ENCODE results near the gene ARHGAP32.

The ARHGAP32 gene

DNA sequence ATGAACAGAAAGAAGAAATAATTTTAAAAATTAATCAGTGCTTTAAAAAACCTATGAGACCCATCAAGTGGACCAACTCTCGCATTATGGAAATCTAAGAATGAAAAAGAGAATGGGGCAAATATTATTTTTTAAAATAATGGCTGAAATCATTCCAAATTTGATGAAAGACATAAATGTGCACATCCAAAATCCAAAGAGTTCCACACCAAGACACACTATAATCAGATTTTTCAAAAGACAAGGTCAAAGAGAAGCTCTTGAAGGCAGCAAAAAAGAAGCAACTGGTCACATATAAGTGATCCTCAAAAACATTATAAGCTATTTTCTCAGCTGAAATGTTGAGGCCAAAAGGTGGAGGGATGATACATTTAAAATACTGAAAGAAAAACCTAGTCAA, 85.3 kb downstream of the ARHGAP32 start:
- no peak for DNase-seq

GRCh38 chr11:129102756-129103155, 89.4 kb downstream of the ARHGAP32 start:
- no peak for DNase-seq

- DNase-seq, result no peak
These were observed 89.9 kb downstream of the ARHGAP32 start for GRCh38 chr11:129102225-129102624.

DNA sequence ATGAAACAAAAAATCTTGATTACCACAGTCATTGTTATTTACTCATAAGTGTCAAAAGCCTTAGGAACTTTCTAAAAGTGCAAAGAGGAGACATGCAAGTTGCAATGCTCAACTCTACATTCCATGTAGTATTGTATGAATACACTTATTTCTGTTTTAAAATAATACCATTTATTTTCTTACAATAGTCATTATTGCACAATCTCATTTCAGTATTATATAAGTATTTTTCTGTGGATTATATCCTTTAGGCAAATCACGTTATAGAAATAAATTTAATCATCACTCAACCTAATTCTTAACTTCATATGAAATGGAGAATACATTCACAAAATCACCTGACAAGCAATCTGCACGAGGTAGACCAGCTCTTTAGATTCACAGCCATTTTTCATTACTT, 98.8 kb downstream of the ARHGAP32 start:
- no peak for DNase-seq

DNA sequence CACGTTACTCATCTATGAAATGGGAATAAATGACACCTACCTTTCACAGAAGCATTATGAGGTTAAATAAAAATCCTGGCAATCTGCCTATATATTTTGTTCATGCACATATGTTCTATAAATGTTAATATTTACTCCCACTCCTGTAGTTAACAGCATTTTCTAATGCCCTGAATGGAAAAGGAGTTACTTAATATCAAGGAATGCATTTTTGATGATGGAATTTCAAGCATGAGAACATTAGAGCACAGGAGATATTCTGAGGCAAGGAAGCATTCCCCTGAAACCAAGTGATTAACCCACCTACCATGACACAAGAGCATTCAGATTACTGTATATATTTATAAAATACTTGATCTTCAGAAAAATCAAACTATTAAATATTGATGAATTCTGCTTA, 102.1 kb downstream of the ARHGAP32 start:
- no peak for DNase-seq

DNA sequence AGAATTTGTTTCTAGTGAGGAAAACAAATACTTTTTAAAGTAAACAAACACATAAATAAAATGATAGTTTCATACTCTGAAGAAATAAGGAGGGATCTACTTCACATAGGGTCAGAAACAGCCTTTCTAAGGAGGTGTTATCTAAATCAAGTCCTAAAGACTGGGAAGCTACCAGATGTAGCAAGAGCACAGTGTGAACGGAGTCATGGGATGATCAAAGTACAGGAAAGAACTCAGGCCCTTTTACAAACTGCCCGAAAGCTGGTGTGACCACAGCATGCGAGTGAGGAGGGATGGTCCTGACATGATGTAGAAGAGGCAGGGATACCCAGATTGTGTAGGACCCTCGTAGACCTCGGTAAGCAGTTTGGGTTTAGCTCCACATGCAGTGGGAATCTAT, 102.8 kb downstream of the ARHGAP32 start:
- DNase-seq, result no peak

GRCh38 chr11:129086976-129087375, 105.1 kb downstream of the ARHGAP32 start:
- no peak for DNase-seq

DNA sequence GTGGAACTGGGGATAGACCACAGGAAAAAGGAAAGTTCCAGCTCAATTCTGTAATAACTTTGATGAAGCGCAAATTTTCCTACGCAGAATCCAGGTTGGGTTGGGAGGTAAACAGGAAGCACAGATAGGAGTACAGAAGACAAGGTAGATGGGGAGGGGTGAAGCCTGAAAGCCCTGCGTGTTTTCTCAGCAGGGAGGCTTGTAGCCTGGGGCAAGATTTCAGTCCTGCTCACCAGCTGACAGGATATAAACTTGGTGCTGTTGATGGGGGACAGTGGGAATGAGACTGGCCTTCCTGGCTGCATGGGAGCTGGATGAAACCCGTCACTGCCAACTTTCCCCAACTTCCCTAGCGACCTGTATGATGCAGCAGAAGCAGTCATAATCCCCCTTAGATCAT, 114.9 kb downstream of the ARHGAP32 start:
- no peak for DNase-seq

GRCh38 chr11:129075757-129076156, 116.4 kb downstream of the ARHGAP32 start:
- no peak for DNase-seq

DNA sequence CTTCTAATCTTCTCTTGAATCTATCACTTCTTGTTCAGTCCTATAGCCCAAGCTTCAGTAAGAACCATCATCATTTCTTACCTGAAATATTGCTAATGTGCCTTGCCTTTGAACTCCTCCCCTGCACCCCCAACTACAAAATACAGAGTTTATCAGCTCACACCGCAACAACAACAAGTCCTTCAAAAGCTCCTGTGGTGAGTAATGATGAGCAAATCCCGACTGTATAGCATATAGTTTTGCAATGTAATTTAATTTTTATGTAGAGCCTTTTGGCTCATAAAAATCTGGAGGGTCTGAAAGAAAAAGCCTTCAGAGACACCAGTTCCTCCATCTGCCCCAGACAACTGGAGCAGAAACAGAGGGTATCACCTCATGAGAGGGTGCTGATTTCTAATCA, 124.7 kb downstream of the ARHGAP32 start:
- DNase-seq, result no peak

- DNase-seq, result no peak
These were observed 125.9 kb downstream of the ARHGAP32 start for GRCh38 chr11:129066229-129066628.

- DNase-seq, result no peak
These were observed 129.0 kb downstream of the ARHGAP32 start for GRCh38 chr11:129063118-129063517.

DNA sequence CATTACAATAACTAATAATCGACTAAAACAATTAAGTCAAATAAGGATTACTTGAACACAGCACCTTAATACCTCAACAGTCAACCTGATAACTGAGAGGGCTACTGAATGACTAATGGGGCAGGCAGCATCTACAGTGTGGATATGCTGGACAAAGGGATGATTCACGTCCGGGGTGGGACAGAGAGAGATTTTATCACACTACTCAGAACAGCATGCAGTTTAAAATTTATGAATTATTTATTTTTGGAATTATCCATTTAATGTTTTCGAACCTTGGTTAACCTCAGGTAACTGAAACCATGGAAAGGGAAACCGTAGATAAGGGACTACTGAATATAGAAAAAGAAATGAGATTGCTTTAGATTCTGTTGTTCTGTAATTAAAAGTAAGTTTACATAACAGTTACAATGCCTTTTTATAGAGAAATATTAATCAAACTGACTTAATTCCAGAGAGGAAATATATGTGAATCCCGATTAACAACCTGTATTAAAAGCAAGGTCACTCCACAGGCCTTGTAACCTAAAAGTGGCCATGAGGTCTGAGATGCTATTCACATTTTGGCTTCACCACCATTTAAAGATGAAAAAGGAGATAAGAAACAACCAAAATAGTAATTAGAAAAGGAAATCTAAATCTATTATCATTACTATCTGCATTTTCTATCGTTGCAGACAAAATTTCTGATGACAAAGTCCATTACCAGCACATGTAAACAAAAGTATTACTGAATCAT, 130.5 kb downstream of the ARHGAP32 start:
- DNase-seq, result no peak

DNA sequence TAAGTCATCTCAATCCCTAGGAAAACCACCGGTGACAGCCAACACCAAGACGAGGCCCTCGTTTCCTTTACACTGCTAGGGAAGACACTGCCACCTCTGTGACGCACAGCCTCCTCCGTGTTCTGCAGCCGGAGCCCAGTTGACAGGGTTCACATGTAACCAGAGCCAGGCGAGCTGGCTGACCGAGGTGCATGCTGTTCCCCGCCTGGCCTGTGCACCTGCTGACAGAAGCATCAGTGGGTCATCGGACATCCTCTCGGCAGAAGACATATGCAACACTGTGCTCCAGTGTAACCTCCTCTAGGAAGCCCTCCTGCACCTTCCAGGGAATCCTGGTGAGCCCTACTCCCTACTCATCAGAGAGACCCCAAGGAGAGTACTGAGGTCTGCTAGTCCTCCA, 135.2 kb downstream of the ARHGAP32 start:
- DNase-seq, result no peak

DNA sequence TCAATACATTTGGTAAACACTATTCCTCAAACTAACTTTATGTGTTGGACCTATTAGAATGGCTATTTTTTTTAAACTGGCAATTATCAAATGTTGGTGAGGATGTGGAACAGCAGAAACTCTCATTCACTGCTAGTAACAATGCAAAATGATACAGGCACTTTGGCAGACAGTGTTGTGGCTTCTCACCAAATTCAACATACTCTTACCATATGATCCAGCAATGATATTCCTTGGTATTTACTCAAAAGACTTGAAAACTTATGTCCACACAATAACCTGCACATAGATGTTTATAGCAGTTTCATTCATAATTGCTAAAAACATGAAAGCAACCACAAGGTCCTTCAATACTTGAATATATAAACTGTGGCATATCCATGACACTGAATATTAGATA, 136.9 kb downstream of the ARHGAP32 start:
- no peak for DNase-seq

GRCh38 chr11:129048911-129049310, 143.2 kb downstream of the ARHGAP32 start:
- no peak for DNase-seq

- no peak for DNase-seq
These were observed 147.0 kb downstream of the ARHGAP32 start for GRCh38 chr11:129045150-129045549.

DNA sequence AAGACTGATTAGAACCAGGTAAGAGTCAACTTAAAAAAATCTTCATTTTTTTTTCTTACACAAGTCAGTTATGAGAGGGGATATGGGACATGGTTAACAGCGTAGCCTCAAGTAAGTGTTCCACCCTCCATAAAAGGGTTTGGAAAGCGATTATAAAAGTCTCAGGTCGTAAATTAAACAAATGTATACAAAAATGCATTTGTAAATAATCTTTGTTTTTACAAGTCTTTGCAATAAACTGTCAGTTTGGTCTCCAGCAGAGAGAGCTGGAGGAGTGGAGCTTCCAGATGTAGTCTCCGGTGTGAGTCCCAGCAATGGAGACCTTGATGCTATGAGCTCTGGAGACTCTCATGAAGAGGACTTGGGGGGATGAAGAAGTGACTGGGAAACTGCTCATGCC, 149.6 kb downstream of the ARHGAP32 start:
- no peak for DNase-seq

- no peak for DNase-seq
These were observed 150.5 kb downstream of the ARHGAP32 start for GRCh38 chr11:129041611-129042018.

DNA sequence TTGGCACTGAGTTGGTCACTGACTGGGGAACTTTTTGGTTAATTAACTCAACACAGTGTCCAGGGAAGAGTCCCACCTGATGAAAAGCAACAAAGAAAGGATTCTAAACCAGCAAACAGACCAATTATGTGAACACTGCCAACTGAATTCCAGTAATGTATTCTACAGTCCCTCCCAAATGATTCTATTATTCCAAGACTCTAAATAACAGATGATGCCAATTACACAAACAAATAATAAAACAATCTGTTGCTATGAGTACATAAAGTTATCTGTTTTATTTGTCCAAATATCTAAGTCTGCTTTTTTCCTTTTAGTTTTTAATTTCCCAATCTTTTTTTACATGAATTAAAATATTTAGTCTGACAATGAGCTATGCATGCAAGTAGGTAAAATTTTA, 151.2 kb downstream of the ARHGAP32 start:
- no peak for DNase-seq

DNA sequence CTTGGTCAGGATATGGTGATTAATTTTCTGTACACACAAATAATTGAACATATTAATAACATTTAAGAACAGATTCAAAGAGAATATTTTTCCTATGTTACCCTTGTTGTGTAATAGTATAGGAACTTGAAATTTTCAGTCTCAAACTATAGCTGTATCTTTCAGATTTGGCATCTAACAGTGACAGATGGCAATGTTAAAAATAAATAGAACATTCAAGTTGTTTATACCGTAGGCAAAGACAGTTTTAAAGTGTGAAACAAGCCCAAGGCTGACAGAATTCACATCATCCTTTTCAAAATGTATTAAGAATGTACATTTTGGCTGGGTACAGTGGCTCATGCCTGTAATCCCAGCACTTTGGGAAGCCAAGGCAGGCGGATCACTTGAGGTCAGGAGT, 156.9 kb downstream of the ARHGAP32 start:
- DNase-seq, result no peak

DNA sequence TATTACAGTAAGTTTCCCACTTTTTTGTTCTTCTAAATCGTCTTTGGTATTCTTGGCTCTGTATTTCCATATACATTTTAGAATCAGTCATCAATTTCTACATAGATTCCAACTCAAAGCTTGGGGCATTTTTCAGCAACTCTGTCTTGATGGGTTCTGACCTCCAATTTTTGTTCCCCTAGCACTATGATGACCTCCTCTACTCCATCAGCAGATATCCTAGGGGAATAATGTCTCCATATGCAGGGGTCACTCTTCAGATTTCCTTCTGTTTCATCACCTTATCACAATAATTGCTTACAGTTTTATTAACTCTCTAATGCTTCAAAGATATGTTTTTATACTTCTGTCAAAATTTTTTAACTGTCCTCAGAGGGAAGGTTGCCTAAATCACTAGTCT, 158.1 kb downstream of the ARHGAP32 start:
- no peak for DNase-seq

GRCh38 chr11:129023968-129024676, 168.0 kb downstream of the ARHGAP32 start:
- DNase-seq, result peak; percentile 92

DNA sequence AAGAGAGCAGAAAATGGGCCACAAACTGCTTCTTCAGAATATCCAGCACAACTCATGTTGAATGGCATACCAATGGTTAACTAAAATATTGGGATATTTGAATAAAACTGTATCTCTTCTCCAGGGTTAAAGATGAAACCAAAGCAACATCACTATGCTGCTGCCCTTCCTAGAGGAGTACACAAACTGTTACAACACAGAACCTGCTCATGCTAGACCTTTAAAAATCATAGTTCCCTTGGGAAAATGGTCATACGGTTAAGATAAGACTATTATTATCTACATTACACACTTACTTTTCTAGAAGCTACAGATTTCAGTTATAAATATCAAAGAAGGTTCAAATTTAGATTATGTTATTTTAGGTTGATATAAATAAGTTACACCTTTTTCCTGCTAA, 170.8 kb downstream of the ARHGAP32 start:
- no peak for DNase-seq

GRCh38 chr11:129018991-129019390, 173.1 kb downstream of the ARHGAP32 start:
- DNase-seq, result no peak
